Fibroblast of pulmonary artery (primary cell): ENCODE measurements around the gene DOCK10.

Experiments used
- DNase-seq: peaks from one replicate; pipeline ENCODE4 v3.0.0-alpha.2; 2010; ENCODE audit warnings: low read depth
- H3K4me3 ChIP-seq: replicated peaks from 2 replicates; pipeline ENCODE4 v1.5.1; 2011; ENCODE audit warnings: low read depth, mild to moderate bottlenecking, control low read depth, low read length, moderate library complexity
- TF ChIP-seq, protein P1 (sequence below): IDR thresholded peaks from 2 replicates; pipeline ENCODE4 v1.5.1; 2011; ENCODE audit warnings: mild to moderate bottlenecking, control low read depth, low read length, inconsistent platforms; ENCODE audit errors: missing control alignments

DOCK10 gene

GRCh38 chr2:225042800-225043167 lies 516 bp upstream of the DOCK10 start:
- H3K4me3 ChIP-seq, result peak overlapping the region; percentile 64
- no peak for DNase-seq
- TF ChIP-seq, protein P1, sequence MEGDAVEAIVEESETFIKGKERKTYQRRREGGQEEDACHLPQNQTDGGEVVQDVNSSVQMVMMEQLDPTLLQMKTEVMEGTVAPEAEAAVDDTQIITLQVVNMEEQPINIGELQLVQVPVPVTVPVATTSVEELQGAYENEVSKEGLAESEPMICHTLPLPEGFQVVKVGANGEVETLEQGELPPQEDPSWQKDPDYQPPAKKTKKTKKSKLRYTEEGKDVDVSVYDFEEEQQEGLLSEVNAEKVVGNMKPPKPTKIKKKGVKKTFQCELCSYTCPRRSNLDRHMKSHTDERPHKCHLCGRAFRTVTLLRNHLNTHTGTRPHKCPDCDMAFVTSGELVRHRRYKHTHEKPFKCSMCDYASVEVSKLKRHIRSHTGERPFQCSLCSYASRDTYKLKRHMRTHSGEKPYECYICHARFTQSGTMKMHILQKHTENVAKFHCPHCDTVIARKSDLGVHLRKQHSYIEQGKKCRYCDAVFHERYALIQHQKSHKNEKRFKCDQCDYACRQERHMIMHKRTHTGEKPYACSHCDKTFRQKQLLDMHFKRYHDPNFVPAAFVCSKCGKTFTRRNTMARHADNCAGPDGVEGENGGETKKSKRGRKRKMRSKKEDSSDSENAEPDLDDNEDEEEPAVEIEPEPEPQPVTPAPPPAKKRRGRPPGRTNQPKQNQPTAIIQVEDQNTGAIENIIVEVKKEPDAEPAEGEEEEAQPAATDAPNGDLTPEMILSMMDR, result no peak

GRCh38 chr2:225041207-225041850 lies 939 bp downstream of the DOCK10 start:
- peak overlapping the region; percentile 64 for H3K4me3 ChIP-seq
- TF ChIP-seq, protein P1, result no peak
- DNase-seq, result peak; percentile 52

DNA sequence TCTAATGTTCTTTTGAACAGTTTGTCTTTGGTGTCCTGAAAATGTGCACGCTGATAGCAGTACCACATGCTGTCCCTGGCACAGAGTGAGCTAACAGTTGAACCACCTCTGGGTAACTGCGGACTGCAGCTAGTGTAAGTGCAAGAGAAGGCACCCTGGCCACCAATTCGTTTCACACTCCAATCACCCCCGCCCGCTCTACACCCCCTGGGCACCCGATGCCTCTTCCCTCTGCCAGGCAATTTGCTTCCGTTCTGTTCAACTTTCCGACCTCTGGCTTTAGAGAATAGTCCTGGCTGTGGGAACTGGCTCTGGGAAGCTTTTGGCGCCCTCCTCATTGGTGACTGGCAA lies 1.4 kb downstream of the DOCK10 start:
- no peak for DNase-seq

DNA sequence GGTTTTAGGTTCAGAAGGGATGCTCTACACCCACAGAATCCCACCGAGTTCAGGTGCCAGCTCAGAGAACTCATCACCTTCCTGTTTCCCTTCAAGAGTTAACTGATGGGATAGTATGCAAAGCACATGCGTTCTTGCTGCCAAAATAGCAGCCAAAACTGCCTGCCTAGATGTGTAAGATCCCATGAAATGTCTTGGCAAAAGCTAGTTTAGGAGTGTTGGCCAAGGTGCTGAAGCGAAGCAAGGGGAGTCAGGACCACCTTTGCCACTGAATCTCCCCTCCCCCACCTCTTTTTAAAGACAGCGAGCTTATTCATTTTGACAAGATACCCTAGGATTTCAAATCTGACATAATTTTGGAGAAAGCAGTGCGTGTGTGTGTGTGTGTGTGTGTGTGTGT lies 2.1 kb downstream of the DOCK10 start:
- TF ChIP-seq, protein P1, result no peak
- no peak overlapping the region for H3K4me3 ChIP-seq
- peak; percentile 21 for DNase-seq

More for the DNA sequence above, 1.4 kb downstream of the DOCK10 start:
- peak overlapping the region; percentile 64 for H3K4me3 ChIP-seq
- TF ChIP-seq, protein P1, result no peak

- no peak for DNase-seq
- TF ChIP-seq, protein P1, result no peak
- H3K4me3 ChIP-seq, result no peak overlapping the region
Measured at GRCh38 chr2:225038231-225038523, 4.1 kb downstream of the DOCK10 start.

GRCh38 chr2:225037415-225038230 lies 4.6 kb downstream of the DOCK10 start:
- DNase-seq, result no peak
- TF ChIP-seq, protein P1, result no peak
- no peak overlapping the region for H3K4me3 ChIP-seq

- DNase-seq, result no peak
- TF ChIP-seq, protein P1, result no peak
- no peak overlapping the region for H3K4me3 ChIP-seq
Measured at GRCh38 chr2:225036431-225036830, 5.8 kb downstream of the DOCK10 start.
